Measurements from ENCODE around the gene HS6ST2. TPM values are rescaled to one million over a fixed set of nuclear protein-coding genes. Genes with fewer than 3 reads are reported as not detected.

Gene HS6ST2
- total and polyA plus RNA-seq, 10 of the 15 experiments (the other 5 are each of a cell fraction or from before 2014, with no cell fraction given) = not detected

GRCh38 chrX:132592880-132593279 is 365.5 kb downstream of the HS6ST2 start (continued):
- TF ChIP-seq, protein P1, sequence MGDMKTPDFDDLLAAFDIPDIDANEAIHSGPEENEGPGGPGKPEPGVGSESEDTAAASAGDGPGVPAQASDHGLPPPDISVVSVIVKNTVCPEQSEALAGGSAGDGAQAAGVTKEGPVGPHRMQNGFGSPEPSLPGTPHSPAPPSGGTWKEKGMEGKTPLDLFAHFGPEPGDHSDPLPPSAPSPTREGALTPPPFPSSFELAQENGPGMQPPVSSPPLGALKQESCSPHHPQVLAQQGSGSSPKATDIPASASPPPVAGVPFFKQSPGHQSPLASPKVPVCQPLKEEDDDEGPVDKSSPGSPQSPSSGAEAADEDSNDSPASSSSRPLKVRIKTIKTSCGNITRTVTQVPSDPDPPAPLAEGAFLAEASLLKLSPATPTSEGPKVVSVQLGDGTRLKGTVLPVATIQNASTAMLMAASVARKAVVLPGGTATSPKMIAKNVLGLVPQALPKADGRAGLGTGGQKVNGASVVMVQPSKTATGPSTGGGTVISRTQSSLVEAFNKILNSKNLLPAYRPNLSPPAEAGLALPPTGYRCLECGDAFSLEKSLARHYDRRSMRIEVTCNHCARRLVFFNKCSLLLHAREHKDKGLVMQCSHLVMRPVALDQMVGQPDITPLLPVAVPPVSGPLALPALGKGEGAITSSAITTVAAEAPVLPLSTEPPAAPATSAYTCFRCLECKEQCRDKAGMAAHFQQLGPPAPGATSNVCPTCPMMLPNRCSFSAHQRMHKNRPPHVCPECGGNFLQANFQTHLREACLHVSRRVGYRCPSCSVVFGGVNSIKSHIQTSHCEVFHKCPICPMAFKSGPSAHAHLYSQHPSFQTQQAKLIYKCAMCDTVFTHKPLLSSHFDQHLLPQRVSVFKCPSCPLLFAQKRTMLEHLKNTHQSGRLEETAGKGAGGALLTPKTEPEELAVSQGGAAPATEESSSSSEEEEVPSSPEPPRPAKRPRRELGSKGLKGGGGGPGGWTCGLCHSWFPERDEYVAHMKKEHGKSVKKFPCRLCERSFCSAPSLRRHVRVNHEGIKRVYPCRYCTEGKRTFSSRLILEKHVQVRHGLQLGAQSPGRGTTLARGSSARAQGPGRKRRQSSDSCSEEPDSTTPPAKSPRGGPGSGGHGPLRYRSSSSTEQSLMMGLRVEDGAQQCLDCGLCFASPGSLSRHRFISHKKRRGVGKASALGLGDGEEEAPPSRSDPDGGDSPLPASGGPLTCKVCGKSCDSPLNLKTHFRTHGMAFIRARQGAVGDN (IDR thresholded peaks at IDR 0.05) = no peak
- TF ChIP-seq ZBTB4 (CRISPR knock-in tag; IDR thresholded peaks at IDR 0.05) = no peak
- no peak for TF ChIP-seq NFYB (IDR thresholded peaks at IDR 0.05; ENCODE audit: insufficient read depth, low read depth, low read length)

- no peaks in the 10 kb centered on the region; a peak in 1 of 4 replicates for H3K36me3 ChIP-seq (ENCODE audit: control insufficient read depth in 2 of 2, insufficient read depth in 2 of 2, low read length in 1 of 2)
- TF ChIP-seq ZNF24 (IDR thresholded peaks at IDR 0.05) (peak; percentile 53; the same call in 1 of the 2 replicates), YY1 (IDR thresholded peaks at IDR 0.05; ENCODE audit: low read depth, low read length) (no peak)
- H3K27ac ChIP-seq (ENCODE audit: control insufficient read depth, insufficient read depth) = no peak overlapping the region
- H3K79me2 ChIP-seq (ENCODE audit: control insufficient read depth, insufficient read depth, low read length) = no peaks in the 10 kb centered on the region
- in situ Hi-C loops (cut with MboI) = loop anchor here (10.0 kb wide), 1 partner anchor 297 kb away; no protein-coding TSS in a partner anchor
- H3K9me3 ChIP-seq (replicated peaks; ENCODE audit: control insufficient read depth, insufficient read depth, low read length) = no peaks in the 10 kb centered on the region
- no peak for FAIRE-seq
- no peak overlapping the region for H3K9ac ChIP-seq (ENCODE audit: control insufficient read depth, insufficient read depth, low read length)
- BruUV-seq (replicated peaks) = no TSS peak
- RAD21 ChIA-PET (ENCODE audit: unreplicated experiment) = interaction anchor here (2.1 kb wide), 1 partner anchor 299 kb away, joined by 11 read pairs; no protein-coding TSS in a partner anchor
- H3K27me3 ChIP-seq (replicated peaks in 1 of 2; ENCODE audit: control insufficient read depth in 2 of 2, insufficient read depth in 2 of 2, low read length in 1 of 2) = no peaks in the 10 kb centered on the region; a peak in 1 of 4 replicates
- H3K4me2 ChIP-seq (ENCODE audit: control insufficient read depth, insufficient read depth) = no peak overlapping the region
- SMC1A ChIA-PET (ENCODE audit: uncharacterized antibody, unreplicated experiment) = no interaction called here
- no peaks in the 10 kb centered on the region for H3K4me1 ChIP-seq (ENCODE audit: control insufficient read depth, insufficient read depth, low read length)
- H2AFZ ChIP-seq (ENCODE audit: control insufficient read depth, low read depth, low read length) = no peak overlapping the region
- intact Hi-C loops (cut with micrococcal nuclease; ENCODE audit: unreplicated experiment) = loop anchor here (5.0 kb wide), 1 partner anchor 299 kb away; no protein-coding TSS in a partner anchor
- no peak overlapping the region for H3K4me3 ChIP-seq
- no peaks in the 10 kb centered on the region for H4K20me1 ChIP-seq (ENCODE audit: control insufficient read depth, insufficient read depth)
- DNase-seq (ENCODE audit: low read depth, low spot score) = no peak
- 43% methylated on average over 3 of the region's 3 CpGs for WGBS (ENCODE audit: insufficient coverage, insufficient replicate concordance, low lambda C conversion rate, missing lambda C conversion rate)
- ATAC-seq = no peak
- POLR2A ChIA-PET = no interaction called here
- CTCF ChIA-PET = interaction anchor here (0.6 to 3.6 kb wide), 2 partner anchors 298 to 499 kb away, joined by 3 to 21 read pairs; no protein-coding TSS in a partner anchor
Measured at GRCh38 chrX:132591719-132592275, 366.6 kb downstream of the HS6ST2 start.

Data from GM12878 (cell line).